Regular cardiac myocyte (primary cell): Measurements from ENCODE around the gene LRRC45. TPM values are rescaled to one million over a fixed set of nuclear protein-coding genes. Genes with fewer than 3 reads are reported as not detected.

Experiments
- total RNA-seq: library from RNA; depleted of rRNA; stranded (reverse); fragments of >200 nt; gene quantifications from 2 replicates; pipeline ENCODE4 v1.2.3, GENCODE V29; 2014

LRRC45 gene
- total RNA-seq = 9.0 and 19.2 TPM in 2 replicates

GRCh38 chr17:82022981-82023446 is at the start of gene LRRC45:
Gene LRRC45 (plus strand): TSS chr17:82023305. CDS start chr17:82023644, 339 bp downstream.

GRCh38 chr17:81977211-81977808 is 45.8 kb upstream of the LRRC45 start, which contains the start of gene ASPSCR1:
Gene ASPSCR1 (plus strand): TSS chr17:81977629. CDS start chr17:81977647, 18 bp downstream.

GRCh38 chr17:82022310-82022980 is 660 bp upstream of the LRRC45 start, which contains the start of gene CENPX:
Gene CENPX (minus strand): TSS chr17:82022878. CDS start chr17:82022861, 17 bp downstream.

GRCh38 chr17:82031303-82031884 is 8.3 kb downstream of the LRRC45 start, which contains the start of gene RAC3:
Gene RAC3 (plus strand): TSS chr17:82031678. CDS start chr17:82031762, 84 bp downstream.

GRCh38 chr17:82037092-82037888 is 14.2 kb downstream of the LRRC45 start, which contains the start of gene DCXR:
Gene DCXR (minus strand): TSS chr17:82037697. CDS start chr17:82037682, 15 bp downstream.

GRCh38 chr17:82051776-82052637 is 28.9 kb downstream of the LRRC45 start, which contains the start of the genes GPS1 and RFNG:
Gene GPS1 (plus strand): TSS chr17:82051898. CDS start chr17:82051932, 34 bp downstream.
Gene RFNG (minus strand): TSS chr17:82051811. CDS start chr17:82051766, 45 bp downstream.

GRCh38 chr17:82065638-82066303 is 42.7 kb downstream of the LRRC45 start, which contains the start of gene DUS1L:
Gene DUS1L (minus strand): TSS chr17:82065804. CDS start chr17:82065059, 745 bp downstream.

Other genes starting within 250 kb of the LRRC45 start
- gene GCGR, start 219.2 kb upstream of the LRRC45 start, total RNA-seq = not detected in 2 replicates
- gene MCRIP1, start 190.0 kb upstream of the LRRC45 start, total RNA-seq = 91.6 and 113 TPM in 2 replicates
- gene PPP1R27, start 188.3 kb upstream of the LRRC45 start, total RNA-seq = 0.19 and 0.28 TPM in 2 replicates
- 1,109 and 1,495 TPM in 2 replicates for gene P4HB, start 162.8 kb upstream of the LRRC45 start, total RNA-seq
- gene ARHGDIA, start 152.0 kb upstream of the LRRC45 start, total RNA-seq = 132 and 223 TPM in 2 replicates
- gene ALYREF, start 131.7 kb upstream of the LRRC45 start, total RNA-seq = 60.0 and 264 TPM in 2 replicates
- 110 and 239 TPM in 2 replicates for gene ANAPC11, start 131.6 kb upstream of the LRRC45 start, total RNA-seq
- 0.58 and 0.85 TPM in 2 replicates for gene NPB, start 121.1 kb upstream of the LRRC45 start, total RNA-seq
- 27.6 and 43.3 TPM in 2 replicates for gene PCYT2, start 111.9 kb upstream of the LRRC45 start, total RNA-seq
- gene SIRT7, start 105.1 kb upstream of the LRRC45 start, total RNA-seq = 11.3 and 23.8 TPM in 2 replicates
- gene MAFG, start 95.6 kb upstream of the LRRC45 start, total RNA-seq = 14.4 TPM in 2 replicates
- 107 and 123 TPM in 2 replicates for gene PYCR1, start 86.0 kb upstream of the LRRC45 start, total RNA-seq
- not detected in 2 replicates for gene MYADML2, start 76.1 kb upstream of the LRRC45 start, total RNA-seq
- gene NOTUM, start 62.1 kb upstream of the LRRC45 start, total RNA-seq = not detected in 2 replicates
- 19.6 and 23.7 TPM in 2 replicates for gene ASPSCR1, start 45.7 kb upstream of the LRRC45 start, total RNA-seq
- gene CENPX, start 427 bp upstream of the LRRC45 start, total RNA-seq = 13.8 and 53.7 TPM in 2 replicates
- 4.4 and 6.5 TPM in 2 replicates for gene RAC3, start 8.4 kb downstream of the LRRC45 start, total RNA-seq
- gene DCXR, start 14.4 kb downstream of the LRRC45 start, total RNA-seq = 51.0 and 75.3 TPM in 2 replicates
- 21.5 and 35.2 TPM in 2 replicates for gene RFNG, start 28.5 kb downstream of the LRRC45 start, total RNA-seq
- gene GPS1, start 28.6 kb downstream of the LRRC45 start, total RNA-seq = 69.9 and 119 TPM in 2 replicates
- gene DUS1L, start 42.5 kb downstream of the LRRC45 start, total RNA-seq = 42.8 and 60.0 TPM in 2 replicates
- gene FASN, start 74.9 kb downstream of the LRRC45 start, total RNA-seq = 27.3 and 63.5 TPM in 2 replicates
- gene CCDC57, start 189.5 kb downstream of the LRRC45 start, total RNA-seq = 10.2 and 11.6 TPM in 2 replicates
- 203 and 289 TPM in 2 replicates for gene SLC16A3, start 205.7 kb downstream of the LRRC45 start, total RNA-seq